HFFc6 (cell line): ENCODE results near the gene SLC28A1. TPM values are rescaled to one million over a fixed set of nuclear protein-coding genes. Genes with fewer than 3 reads are reported as not detected.

ENCODE experiments used
- DNase-seq: peaks from one replicate; pipeline ENCODE4 v3.0.0-alpha.2; 2018
- H3K27ac Mint-ChIP-seq: 2 replicates; pipeline ENCODE4 v1.8.0; 2020; ENCODE audit warnings: mild to moderate bottlenecking, mixed read lengths
- H3K27me3 Mint-ChIP-seq: 2 replicates; pipeline ENCODE4 v1.8.0; 2021; ENCODE audit warnings: mild to moderate bottlenecking, moderate library complexity, mixed read lengths; ENCODE audit not compliant: insufficient read depth
- H3K36me3 Mint-ChIP-seq: 2 replicates; pipeline ENCODE4 v1.8.0; 2021; ENCODE audit warnings: low read depth, mixed read lengths
- H3K4me1 Mint-ChIP-seq: 2 replicates; pipeline ENCODE4 v1.8.0; 2020; ENCODE audit warnings: low read depth, mixed read lengths
- H3K4me3 Mint-ChIP-seq: 2 replicates; pipeline ENCODE4 v1.8.0; 2020; ENCODE audit warnings: mild to moderate bottlenecking, moderate library complexity, mixed read lengths
- H3K9me3 Mint-ChIP-seq: 2 replicates; pipeline ENCODE4 v1.8.0; 2020; ENCODE audit warnings: mild to moderate bottlenecking, mixed read lengths
- total RNA-seq, 6 experiments: library from RNA; stranded (reverse); fragmentation: NEBNext Ultra II Directional; extraction: Animal tissue kit (Norgen Biotek cat#: 25700); gene quantifications; 2 replicates in 1 of 6; 3 replicates in 5 of 6; pipeline ENCODE4 v1.2.3, GENCODE V29; 2021
- TF ChIP-seq, protein P1 (sequence below): fragments of 200-600 bp; sonication (generic); IDR thresholded peaks from 2 replicates; pipeline ENCODE4 v1.5.0; 2021; ENCODE audit warnings: antibody characterized with exemption, mild to moderate bottlenecking

Gene SLC28A1
- total RNA-seq, 6 experiments from 2014 or later = not detected

DNA sequence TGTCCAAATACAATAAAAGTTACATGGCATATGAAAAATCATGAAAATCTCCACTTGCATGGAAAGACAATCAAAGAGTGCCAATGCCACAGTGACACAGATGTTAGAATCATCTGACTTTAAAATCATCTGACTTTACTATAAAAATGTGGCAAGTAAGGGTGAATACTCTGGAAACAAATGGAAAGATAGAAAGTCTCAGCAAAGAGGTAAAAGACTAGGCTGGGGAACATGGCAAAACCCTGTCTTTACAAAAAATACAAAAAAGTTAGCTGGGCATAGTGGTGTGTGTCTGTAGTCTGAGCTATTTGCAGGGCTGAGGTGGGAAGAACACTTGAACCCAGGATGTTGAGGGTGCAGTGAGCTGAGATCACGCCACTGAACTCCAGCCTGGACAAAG, 38.2 kb upstream of the SLC28A1 start:
- Mint-ChIP-seq H3K36me3 (peaks cover 13% of the 10 kb centered on the region), H3K9me3 (peaks cover 21% of the 10 kb centered on the region), H3K4me1 (peaks cover 10% of the 10 kb centered on the region), H3K4me3 (no peak overlapping the region), H3K27me3 (no peaks in the 10 kb centered on the region; the same call in 1 of the 2 replicates), H3K27ac (no peak overlapping the region)
- TF ChIP-seq, protein P1, sequence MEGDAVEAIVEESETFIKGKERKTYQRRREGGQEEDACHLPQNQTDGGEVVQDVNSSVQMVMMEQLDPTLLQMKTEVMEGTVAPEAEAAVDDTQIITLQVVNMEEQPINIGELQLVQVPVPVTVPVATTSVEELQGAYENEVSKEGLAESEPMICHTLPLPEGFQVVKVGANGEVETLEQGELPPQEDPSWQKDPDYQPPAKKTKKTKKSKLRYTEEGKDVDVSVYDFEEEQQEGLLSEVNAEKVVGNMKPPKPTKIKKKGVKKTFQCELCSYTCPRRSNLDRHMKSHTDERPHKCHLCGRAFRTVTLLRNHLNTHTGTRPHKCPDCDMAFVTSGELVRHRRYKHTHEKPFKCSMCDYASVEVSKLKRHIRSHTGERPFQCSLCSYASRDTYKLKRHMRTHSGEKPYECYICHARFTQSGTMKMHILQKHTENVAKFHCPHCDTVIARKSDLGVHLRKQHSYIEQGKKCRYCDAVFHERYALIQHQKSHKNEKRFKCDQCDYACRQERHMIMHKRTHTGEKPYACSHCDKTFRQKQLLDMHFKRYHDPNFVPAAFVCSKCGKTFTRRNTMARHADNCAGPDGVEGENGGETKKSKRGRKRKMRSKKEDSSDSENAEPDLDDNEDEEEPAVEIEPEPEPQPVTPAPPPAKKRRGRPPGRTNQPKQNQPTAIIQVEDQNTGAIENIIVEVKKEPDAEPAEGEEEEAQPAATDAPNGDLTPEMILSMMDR = no peak
- DNase-seq = no peak

DNA sequence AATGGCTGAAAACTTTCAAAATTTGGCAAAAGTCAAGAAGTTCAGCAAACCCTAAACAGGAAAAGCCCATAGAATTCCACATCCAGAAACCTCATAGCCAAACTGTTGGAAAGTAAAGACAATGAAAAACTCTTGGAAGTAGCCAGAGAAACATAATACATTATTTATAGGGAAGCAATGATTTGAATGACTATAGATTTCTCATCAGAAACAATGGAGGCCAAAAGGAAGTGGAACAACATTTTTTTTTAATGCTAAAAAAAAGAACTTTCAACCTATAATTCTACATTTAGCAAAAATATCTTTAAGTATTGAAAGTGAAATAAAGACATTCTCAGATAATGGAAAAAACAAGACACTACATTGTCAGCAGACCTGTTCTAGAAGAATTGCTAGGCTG, 37.1 kb upstream of the SLC28A1 start:
- TF ChIP-seq, protein P1 = no peak
- DNase-seq = no peak
- Mint-ChIP-seq H3K4me3 (no peak overlapping the region), H3K27ac (no peak overlapping the region), H3K27me3 (no peaks in the 10 kb centered on the region; the same call in 1 of the 2 replicates), H3K9me3 (peaks cover 21% of the 10 kb centered on the region), H3K36me3 (peaks cover 13% of the 10 kb centered on the region), H3K4me1 (peaks cover 9% of the 10 kb centered on the region)

DNA sequence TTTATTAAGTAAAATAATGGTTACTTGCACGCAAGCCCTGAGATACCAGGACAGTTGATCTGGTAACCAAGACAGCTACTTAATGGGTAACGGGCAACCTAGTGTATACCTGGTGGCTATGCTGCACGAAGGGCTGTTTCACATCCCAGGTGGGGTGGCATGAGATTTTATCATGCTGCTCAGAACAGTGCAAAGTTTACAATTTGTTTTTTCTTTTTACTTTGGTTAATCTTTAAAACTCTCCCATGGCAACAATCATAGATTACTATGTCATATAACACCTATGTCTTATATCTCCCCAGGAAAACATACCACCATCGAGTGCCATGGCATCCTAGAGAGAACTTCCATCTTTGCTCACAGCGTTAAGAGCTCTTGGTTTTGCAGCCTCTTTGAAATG, 32.2 kb upstream of the SLC28A1 start:
- H3K27me3 Mint-ChIP-seq = no peaks in the 10 kb centered on the region; the same call in 1 of the 2 replicates

DNA sequence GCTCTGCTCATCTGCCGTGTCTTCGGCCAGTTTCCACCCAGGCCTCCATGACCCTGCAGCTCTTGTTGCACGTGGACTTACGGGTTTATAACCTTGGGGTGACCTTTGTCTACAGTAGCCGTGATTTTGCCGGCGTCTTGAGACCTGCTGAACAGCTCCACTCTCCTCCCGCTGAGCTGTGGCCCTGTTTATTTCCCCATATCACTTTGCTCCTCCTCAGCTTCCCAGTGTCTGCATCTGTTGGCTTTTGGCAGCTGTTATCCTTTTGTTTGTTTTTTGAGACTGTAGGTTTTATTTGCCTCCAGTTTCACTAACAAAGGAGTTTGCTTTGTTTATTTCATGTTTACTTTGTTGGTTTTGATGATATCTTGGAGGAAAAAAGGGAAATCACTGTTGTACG, 29.3 kb upstream of the SLC28A1 start:
- TF ChIP-seq, protein P1 = no peak
- Mint-ChIP-seq H3K9me3 (no peaks in the 10 kb centered on the region), H3K27ac (no peak overlapping the region), H3K27me3 (no peaks in the 10 kb centered on the region; the same call in 1 of the 2 replicates), H3K4me1 (peaks cover 5% of the 10 kb centered on the region), H3K36me3 (no peaks in the 10 kb centered on the region), H3K4me3 (no peak overlapping the region)
- no peak for DNase-seq

More for the DNA sequence above, 32.2 kb upstream of the SLC28A1 start:
- H3K36me3 Mint-ChIP-seq = peaks cover 4% of the 10 kb centered on the region
- peaks cover 4% of the 10 kb centered on the region for H3K9me3 Mint-ChIP-seq
- no peak for DNase-seq
- H3K4me1 Mint-ChIP-seq = peaks cover 5% of the 10 kb centered on the region
- TF ChIP-seq, protein P1 = no peak
- no peak overlapping the region for H3K27ac Mint-ChIP-seq
- no peak overlapping the region for H3K4me3 Mint-ChIP-seq

DNA sequence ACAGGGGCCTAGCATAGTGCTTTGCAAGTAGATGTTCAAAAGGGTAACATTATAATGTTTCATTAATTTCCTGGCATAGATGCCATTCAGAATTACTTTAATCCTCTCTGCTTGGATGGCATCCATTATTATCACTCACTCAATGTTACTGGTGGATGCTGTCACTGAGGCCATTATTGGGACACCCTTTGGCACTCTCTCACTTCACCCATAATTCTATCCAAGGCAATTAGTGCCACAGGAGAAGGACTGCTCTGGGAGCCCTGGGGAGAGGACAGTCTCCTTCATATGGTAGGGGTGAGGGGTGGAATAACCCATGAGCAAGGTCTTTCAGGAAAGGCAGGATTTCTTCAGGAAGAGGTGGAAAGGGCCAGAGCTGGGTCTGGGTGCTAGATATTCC, 28.7 kb upstream of the SLC28A1 start:
- DNase-seq = no peak
- H3K27me3 Mint-ChIP-seq = no peaks in the 10 kb centered on the region; the same call in 1 of the 2 replicates
- H3K36me3 Mint-ChIP-seq = no peaks in the 10 kb centered on the region
- H3K4me1 Mint-ChIP-seq = peaks cover 5% of the 10 kb centered on the region
- H3K27ac Mint-ChIP-seq = no peak overlapping the region
- no peak overlapping the region for H3K4me3 Mint-ChIP-seq
- TF ChIP-seq, protein P1 = no peak
- no peaks in the 10 kb centered on the region for H3K9me3 Mint-ChIP-seq
